LNCAP (cell line): ENCODE measurements around the gene MAGT1.

ENCODE experiments used
- CTCF ChIP-seq: fragments of 450-650 bp; IDR thresholded peaks from 2 replicates; pipeline ENCODE4 v1.5.1; 2017; ENCODE audit warnings: mild to moderate bottlenecking

The MAGT1 gene

GRCh38 chrX:77894921-77895886, at the start of gene MAGT1:
MAGT1 (minus strand) TSS chrX:77895435; CDS start chrX:77895410, 25 bp downstream.
- TF ChIP-seq CTCF, result no peak

DNA sequence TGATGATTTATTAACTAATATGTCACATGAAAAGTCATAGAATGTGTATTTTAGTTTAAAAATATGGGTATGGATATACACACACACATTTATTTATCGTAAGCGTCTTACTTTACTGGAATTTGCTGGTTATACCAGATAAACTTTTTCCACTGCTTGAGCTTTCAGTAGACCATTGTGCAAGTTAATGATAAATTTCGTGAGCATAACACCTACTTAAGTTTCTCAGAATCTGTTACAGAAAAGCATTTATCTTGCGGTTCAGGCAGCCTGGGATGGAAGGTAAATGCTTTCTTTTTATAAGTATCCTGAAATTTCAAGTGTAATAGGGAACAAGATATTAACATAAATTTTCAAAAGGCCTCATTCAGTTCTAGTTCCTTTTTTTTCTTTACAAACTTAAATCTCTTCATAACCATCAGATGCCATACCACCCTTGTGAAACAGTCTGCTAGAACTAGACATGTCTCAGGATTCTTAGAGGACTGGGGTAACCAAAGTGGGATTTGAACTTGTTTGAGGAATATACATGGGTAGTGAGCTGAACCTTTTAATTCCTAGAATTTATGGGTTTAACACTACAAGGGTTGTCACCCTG, 42.9 kb upstream of the MAGT1 start:
- TF ChIP-seq CTCF, result no peak

DNA sequence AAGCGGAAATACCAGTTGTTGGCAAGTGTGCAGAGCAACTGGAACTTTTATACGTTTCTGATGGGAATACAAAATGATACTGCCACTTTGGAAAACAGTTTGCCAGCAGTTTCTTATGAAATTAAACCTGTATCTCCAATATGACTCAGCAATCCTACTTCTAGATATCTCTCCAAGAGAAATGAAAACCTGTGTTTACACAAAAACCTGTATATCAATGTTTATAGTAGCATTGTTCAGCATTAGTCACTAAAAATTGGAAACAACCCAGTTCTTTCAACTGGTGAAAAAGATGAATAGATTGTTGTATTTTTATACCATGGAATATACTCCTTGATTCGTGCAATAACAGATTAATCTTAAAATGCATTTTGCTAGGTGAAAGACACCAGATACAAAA, 42.1 kb upstream of the MAGT1 start:
- no peak for TF ChIP-seq CTCF

- TF ChIP-seq CTCF, result no peak
Measured at GRCh38 chrX:77936299-77936698, 41.1 kb upstream of the MAGT1 start.

GRCh38 chrX:77935886-77936285, 40.7 kb upstream of the MAGT1 start:
- TF ChIP-seq CTCF, result no peak

GRCh38 chrX:77930581-77930980, 35.3 kb upstream of the MAGT1 start:
- no peak for TF ChIP-seq CTCF

GRCh38 chrX:77925764-77926163, 30.5 kb upstream of the MAGT1 start:
- TF ChIP-seq CTCF, result no peak
